KMS-11 (cell line): Measurements from ENCODE around the gene RIOK2.

ENCODE experiments used
- H2AFZ ChIP-seq: fragments of 200-600 bp; sonication (generic); 2 replicates; pipeline ENCODE4 v1.6.1; 2016; ENCODE audit warnings: antibody characterized with exemption, mixed run types, low read depth
- H3K27ac ChIP-seq: fragments of 200-600 bp; sonication (generic); 2 replicates; pipeline ENCODE4 v1.6.1; 2016; ENCODE audit warnings: mild to moderate bottlenecking, mixed run types
- H3K27me3 ChIP-seq: fragments of 200-600 bp; sonication (generic); 2 replicates; pipeline ENCODE4 v1.6.1; 2017; ENCODE audit warnings: mild to moderate bottlenecking, low read depth, mixed run types, moderate library complexity; ENCODE audit not compliant: insufficient read depth
- H3K36me3 ChIP-seq: fragments of 200-600 bp; sonication (generic); 2 replicates; pipeline ENCODE4 v1.6.1; 2017; ENCODE audit warnings: mild to moderate bottlenecking, mixed run types; ENCODE audit not compliant: insufficient read depth
- H3K4me1 ChIP-seq: fragments of 200-600 bp; sonication (generic); 2 replicates; pipeline ENCODE4 v1.6.1; 2016; ENCODE audit warnings: mild to moderate bottlenecking, low read depth, mixed run types; ENCODE audit not compliant: poor library complexity, severe bottlenecking
- H3K4me2 ChIP-seq: fragments of 200-600 bp; sonication (generic); 2 replicates; pipeline ENCODE4 v1.7.0; 2016; ENCODE audit warnings: mild to moderate bottlenecking, mixed run types
- H3K4me3 ChIP-seq: fragments of 200-600 bp; sonication (generic); IDR thresholded peaks from 2 replicates; pipeline ENCODE4 v1.6.1; 2017; ENCODE audit warnings: low read depth, low read length, mixed read lengths; ENCODE audit not compliant: insufficient read depth
- H3K79me2 ChIP-seq: fragments of 200-600 bp; sonication (generic); 2 replicates; pipeline ENCODE4 v1.6.1; 2016; ENCODE audit warnings: low read depth, mixed run types; ENCODE audit not compliant: insufficient read depth
- H3K9ac ChIP-seq: fragments of 200-600 bp; sonication (generic); 2 replicates; pipeline ENCODE4 v1.6.1; 2016; ENCODE audit warnings: mild to moderate bottlenecking, mixed run types
- H4K20me1 ChIP-seq: fragments of 200-600 bp; sonication (generic); 2 replicates; pipeline ENCODE4 v1.6.1; 2016; ENCODE audit warnings: mild to moderate bottlenecking, mixed run types; ENCODE audit not compliant: insufficient read depth
- TF ChIP-seq, protein P1 (sequence below): fragments of 200-600 bp; sonication (generic); conservative IDR thresholded peaks from 2 replicates; pipeline ENCODE4 v1.6.1; 2017; ENCODE audit warnings: low read depth, mild to moderate bottlenecking, antibody characterized with exemption, low read length, moderate library complexity, mixed read lengths

Gene RIOK2

DNA sequence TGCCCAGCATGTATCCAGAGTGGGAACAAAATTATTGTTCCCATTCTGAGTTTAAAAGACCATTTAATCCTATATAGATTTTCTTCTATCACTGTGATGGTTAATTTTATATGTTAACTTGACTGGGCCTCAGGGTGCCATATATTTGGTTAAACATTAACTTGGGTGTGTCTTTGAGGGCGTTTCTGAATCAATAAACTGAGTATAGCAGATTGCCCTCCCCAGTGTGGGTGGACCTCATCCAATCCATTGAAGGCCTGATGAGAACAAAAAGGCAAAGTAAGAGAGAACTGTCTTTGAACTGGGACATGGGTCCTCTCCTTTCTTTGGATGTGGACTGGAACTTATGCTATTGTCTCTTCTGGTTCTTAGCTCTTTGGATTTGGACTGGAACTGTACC lies 17.3 kb downstream of the RIOK2 start:
- H4K20me1 ChIP-seq: 0 out of 2 replicates have a peak, but pooled peaks cover 3% of the 10 kb centered on the region
- H3K27me3 ChIP-seq: no peaks in the 10 kb centered on the region
- no peak overlapping the region for H3K27ac ChIP-seq
- H3K4me1 ChIP-seq: peaks cover 41% of the 10 kb centered on the region
- TF ChIP-seq, protein P1, sequence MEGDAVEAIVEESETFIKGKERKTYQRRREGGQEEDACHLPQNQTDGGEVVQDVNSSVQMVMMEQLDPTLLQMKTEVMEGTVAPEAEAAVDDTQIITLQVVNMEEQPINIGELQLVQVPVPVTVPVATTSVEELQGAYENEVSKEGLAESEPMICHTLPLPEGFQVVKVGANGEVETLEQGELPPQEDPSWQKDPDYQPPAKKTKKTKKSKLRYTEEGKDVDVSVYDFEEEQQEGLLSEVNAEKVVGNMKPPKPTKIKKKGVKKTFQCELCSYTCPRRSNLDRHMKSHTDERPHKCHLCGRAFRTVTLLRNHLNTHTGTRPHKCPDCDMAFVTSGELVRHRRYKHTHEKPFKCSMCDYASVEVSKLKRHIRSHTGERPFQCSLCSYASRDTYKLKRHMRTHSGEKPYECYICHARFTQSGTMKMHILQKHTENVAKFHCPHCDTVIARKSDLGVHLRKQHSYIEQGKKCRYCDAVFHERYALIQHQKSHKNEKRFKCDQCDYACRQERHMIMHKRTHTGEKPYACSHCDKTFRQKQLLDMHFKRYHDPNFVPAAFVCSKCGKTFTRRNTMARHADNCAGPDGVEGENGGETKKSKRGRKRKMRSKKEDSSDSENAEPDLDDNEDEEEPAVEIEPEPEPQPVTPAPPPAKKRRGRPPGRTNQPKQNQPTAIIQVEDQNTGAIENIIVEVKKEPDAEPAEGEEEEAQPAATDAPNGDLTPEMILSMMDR: no peak
- H3K4me3 ChIP-seq: no peak overlapping the region
- H3K79me2 ChIP-seq: no peaks in the 10 kb centered on the region; the same call in 1 of the 2 replicates
- no peak overlapping the region for H3K4me2 ChIP-seq
- no peak overlapping the region for H3K9ac ChIP-seq
- no peak overlapping the region for H2AFZ ChIP-seq
- no peaks in the 10 kb centered on the region for H3K36me3 ChIP-seq

DNA sequence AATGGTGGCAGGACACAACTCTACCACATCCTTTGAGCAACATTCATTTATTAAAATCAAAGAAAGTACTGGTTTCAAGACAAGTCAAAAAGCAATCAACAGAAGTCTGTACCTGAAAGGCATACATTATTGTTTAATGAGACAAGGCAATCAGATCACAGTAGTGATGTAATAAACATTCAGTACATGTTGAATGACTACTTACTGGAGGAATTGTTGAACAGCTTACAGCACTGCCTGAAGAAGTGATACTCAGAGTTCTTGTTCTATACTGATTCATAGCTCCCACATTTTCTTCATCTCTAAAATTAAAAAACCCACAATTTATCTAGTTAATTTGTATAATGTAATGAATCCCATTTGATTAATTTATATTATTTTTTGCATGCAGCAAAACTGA lies 18.2 kb downstream of the RIOK2 start:
- no peak overlapping the region for H3K4me2 ChIP-seq
- TF ChIP-seq, protein P1: no peak

DNA sequence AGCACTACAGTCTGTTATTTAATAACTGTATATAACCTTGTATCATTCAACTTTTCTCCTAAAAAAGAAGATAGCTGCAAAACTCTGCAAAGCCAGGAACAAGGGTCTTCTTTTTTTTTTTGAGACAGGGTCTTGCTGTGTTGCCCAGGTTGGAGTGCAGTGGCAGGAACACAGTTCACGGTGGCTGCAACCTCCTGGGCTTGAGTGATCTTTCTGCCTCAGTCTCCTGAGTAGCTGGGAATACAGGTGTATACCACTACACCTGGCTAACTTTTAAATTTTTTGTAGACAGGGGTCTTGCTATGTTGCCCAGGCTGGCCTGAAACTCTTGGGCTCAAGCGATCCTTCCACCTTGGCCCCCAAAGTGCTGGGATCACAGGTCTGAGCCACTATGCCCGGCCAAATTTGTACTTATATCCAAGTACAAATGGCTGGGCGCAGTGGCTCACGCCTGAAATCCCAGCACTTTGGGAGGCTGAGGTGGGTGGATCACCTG lies 19.2 kb downstream of the RIOK2 start:
- H3K4me3 ChIP-seq: no peak overlapping the region
- no peak overlapping the region for H2AFZ ChIP-seq
- H3K27me3 ChIP-seq: no peaks in the 10 kb centered on the region
- 0 out of 2 replicates have a peak, but pooled peaks cover 3% of the 10 kb centered on the region for H4K20me1 ChIP-seq
- H3K79me2 ChIP-seq: no peaks in the 10 kb centered on the region; the same call in 1 of the 2 replicates
- TF ChIP-seq, protein P1: no peak
- no peaks in the 10 kb centered on the region for H3K36me3 ChIP-seq
- H3K9ac ChIP-seq: no peak overlapping the region
- no peak overlapping the region for H3K27ac ChIP-seq
- peaks cover 36% of the 10 kb centered on the region for H3K4me1 ChIP-seq
- H3K4me2 ChIP-seq: no peak overlapping the region

More for the DNA sequence above, 18.2 kb downstream of the RIOK2 start:
- H3K27me3 ChIP-seq: no peaks in the 10 kb centered on the region
- peaks cover 41% of the 10 kb centered on the region for H3K4me1 ChIP-seq
- H3K27ac ChIP-seq: no peak overlapping the region
- no peaks in the 10 kb centered on the region for H3K36me3 ChIP-seq
- H3K79me2 ChIP-seq: no peaks in the 10 kb centered on the region; the same call in 1 of the 2 replicates
- H3K4me3 ChIP-seq: no peak overlapping the region
- no peak overlapping the region for H2AFZ ChIP-seq
- 0 out of 2 replicates have a peak, but pooled peaks cover 3% of the 10 kb centered on the region for H4K20me1 ChIP-seq
- no peak overlapping the region for H3K9ac ChIP-seq

DNA sequence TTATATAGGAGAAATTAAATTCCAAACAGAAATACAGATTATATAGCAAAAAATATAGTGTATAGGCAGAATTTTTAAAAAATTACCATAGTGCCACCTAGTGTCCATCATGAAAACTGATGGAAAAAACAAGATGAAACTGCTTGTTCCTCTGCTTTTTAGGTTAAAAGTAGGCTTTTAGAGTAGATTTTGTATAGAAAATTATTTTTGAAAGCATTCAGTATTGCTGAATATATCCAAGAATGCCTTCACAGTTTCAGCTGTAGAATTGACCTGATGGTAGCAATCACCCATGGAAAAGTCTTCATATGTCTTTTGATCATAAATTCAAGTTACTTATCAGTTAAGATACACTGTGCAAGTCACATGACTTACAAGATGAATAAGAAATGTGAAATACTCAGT lies 19.7 kb downstream of the RIOK2 start:
- no peaks in the 10 kb centered on the region for H3K36me3 ChIP-seq
- 0 out of 2 replicates have a peak, but pooled peaks cover 3% of the 10 kb centered on the region for H4K20me1 ChIP-seq
- H3K27me3 ChIP-seq: no peaks in the 10 kb centered on the region

More for the DNA sequence above, 19.7 kb downstream of the RIOK2 start:
- TF ChIP-seq, protein P1: peak; percentile 93
- Histone ChIP-seq H3K9ac (no peak overlapping the region), H3K4me3 (no peak overlapping the region), H3K4me1 (peaks cover 31% of the 10 kb centered on the region), H3K27ac (no peak overlapping the region), H2AFZ (no peak overlapping the region), H3K79me2 (no peaks in the 10 kb centered on the region; the same call in 1 of the 2 replicates), H3K4me2 (no peak overlapping the region)
